Astrocyte (in vitro differentiated cells and primary cell): ENCODE data around the gene NKIRAS1. TPM values are rescaled to one million over a fixed set of nuclear protein-coding genes. Genes with fewer than 3 reads are reported as not detected.

Experiments used
- DNase-seq: peaks from one replicate; pipeline ENCODE4 v3.0.0-alpha.2; 2010; ENCODE audit warnings: low read depth
- FAIRE-seq: peaks from 2 replicates; lab custom pipeline; 2011; peaks lifted over from hg19 to GRCh38; lab: Jason Lieb, UNC
- H2AFZ ChIP-seq: 2 replicates; pipeline ENCODE4 v1.6.0; 2012; ENCODE audit warnings: low read depth, low read length, inconsistent platforms
- H3K27ac ChIP-seq: 2 replicates; pipeline ENCODE4 v1.5.1; 2011; ENCODE audit warnings: low read depth, low read length, inconsistent platforms
- H3K27me3 ChIP-seq: 2 replicates; pipeline ENCODE4 v1.6.0; 2011; ENCODE audit warnings: low read length, inconsistent platforms; ENCODE audit not compliant: insufficient read depth
- H3K36me3 ChIP-seq: 2 replicates; pipeline ENCODE4 v1.5.1; 2011; ENCODE audit warnings: low read length, inconsistent platforms; ENCODE audit not compliant: insufficient read depth
- H3K4me1 ChIP-seq: 2 replicates; pipeline ENCODE4 v1.5.1; 2011; ENCODE audit warnings: low read length, inconsistent platforms; ENCODE audit not compliant: insufficient read depth
- H3K4me2 ChIP-seq: 2 replicates; pipeline ENCODE4 v1.6.0; 2012; ENCODE audit warnings: low read length, inconsistent platforms
- H3K4me3 ChIP-seq: 2 replicates; pipeline ENCODE4 v1.5.1; 2011; ENCODE audit warnings: low read depth, mild to moderate bottlenecking, low read length, inconsistent platforms; ENCODE audit not compliant: insufficient read depth
- H3K79me2 ChIP-seq: 2 replicates; pipeline ENCODE4 v1.6.0; 2012; ENCODE audit warnings: mild to moderate bottlenecking, low read length, inconsistent platforms; ENCODE audit not compliant: insufficient read depth
- H3K9ac ChIP-seq: 2 replicates; pipeline ENCODE4 v1.6.0; 2012; ENCODE audit warnings: mild to moderate bottlenecking, low read length, inconsistent platforms
- H3K9me3 ChIP-seq: 2 replicates; pipeline ENCODE4 v1.5.1; 2012; ENCODE audit warnings: low read depth, mild to moderate bottlenecking, low read length, inconsistent platforms; ENCODE audit not compliant: insufficient read depth
- H4K20me1 ChIP-seq: 2 replicates; pipeline ENCODE4 v1.6.0; 2012; ENCODE audit warnings: low read length, inconsistent platforms; ENCODE audit not compliant: insufficient read depth
- H3K27ac Mint-ChIP-seq: one replicate; pipeline ENCODE4 v1.8.0; 2021; ENCODE audit warnings: mild to moderate bottlenecking, mixed read lengths; ENCODE audit not compliant: unreplicated experiment
- H3K27me3 Mint-ChIP-seq: one replicate; pipeline ENCODE4 v1.8.0; 2021; ENCODE audit warnings: low read depth, mixed read lengths; ENCODE audit not compliant: unreplicated experiment
- H3K36me3 Mint-ChIP-seq: one replicate; pipeline ENCODE4 v1.8.0; 2021; ENCODE audit warnings: low read depth, mixed read lengths; ENCODE audit not compliant: unreplicated experiment
- H3K4me1 Mint-ChIP-seq: one replicate; pipeline ENCODE4 v1.8.0; 2021; ENCODE audit warnings: low read depth, mixed read lengths; ENCODE audit not compliant: unreplicated experiment
- H3K4me3 Mint-ChIP-seq: one replicate; pipeline ENCODE4 v1.8.0; 2021; ENCODE audit warnings: mild to moderate bottlenecking, moderate library complexity, mixed read lengths; ENCODE audit not compliant: unreplicated experiment
- H3K9me3 Mint-ChIP-seq: one replicate; pipeline ENCODE4 v1.8.0; 2021; ENCODE audit warnings: mild to moderate bottlenecking, mixed read lengths; ENCODE audit not compliant: unreplicated experiment
- CTCF ChIP-seq: IDR thresholded peaks from 2 replicates; pipeline ENCODE4 v1.5.1; 2011; ENCODE audit warnings: low read depth, mild to moderate bottlenecking, inconsistent platforms, low read length, moderate library complexity; ENCODE audit not compliant: insufficient read depth
- EZH2 ChIP-seq: IDR thresholded peaks from 2 replicates; pipeline ENCODE4 v1.6.1; 2012; ENCODE audit warnings: mild to moderate bottlenecking, low read length, inconsistent platforms; ENCODE audit not compliant: insufficient read depth
- total RNA-seq: library from RNA; stranded (reverse); gene quantifications from 2 replicates; pipeline ENCODE4 v1.2.1, GENCODE V29; 2021

The NKIRAS1 gene
- total RNA-seq, 1 donor from 2014 or later = 11.0 TPM

- Histone ChIP-seq H3K9me3 (no peaks in the 10 kb centered on the region), H3K4me3 (no peak overlapping the region), H3K4me2 (no peak overlapping the region), H3K9ac (no peak overlapping the region), H2AFZ (no peak overlapping the region), H3K36me3 (peaks cover 5% of the 10 kb centered on the region), H3K27me3 (no peaks in the 10 kb centered on the region), H3K79me2 (peaks cover 55% of the 10 kb centered on the region), H3K4me1 (peaks cover 5% of the 10 kb centered on the region), H4K20me1 (peaks cover 58% of the 10 kb centered on the region), H3K27ac (no peak overlapping the region)
- H3K4me3 Mint-ChIP-seq = no peak overlapping the region
- no peak overlapping the region for H3K27ac Mint-ChIP-seq
- FAIRE-seq (no peak), DNase-seq (no peak)
- H3K9me3 Mint-ChIP-seq = no peaks in the 10 kb centered on the region
- no peaks in the 10 kb centered on the region for H3K36me3 Mint-ChIP-seq
- TF ChIP-seq EZH2 (no peak), CTCF (no peak)
- H3K27me3 Mint-ChIP-seq = no peaks in the 10 kb centered on the region
- H3K4me1 Mint-ChIP-seq = peaks cover 25% of the 10 kb centered on the region
These were observed 37.4 kb upstream of the NKIRAS1 start for GRCh38 chr3:23954144-23954543.

- no peak for DNase-seq
- H3K9ac ChIP-seq = no peak overlapping the region
- FAIRE-seq = no peak
These were observed 36.7 kb upstream of the NKIRAS1 start for GRCh38 chr3:23953523-23953922.

More at GRCh38 chr3:23953523-23953922, 36.7 kb upstream of the NKIRAS1 start:
- Histone ChIP-seq H3K79me2 (peaks cover 61% of the 10 kb centered on the region), H3K9me3 (no peaks in the 10 kb centered on the region), H3K27me3 (no peaks in the 10 kb centered on the region), H3K36me3 (peaks cover 5% of the 10 kb centered on the region), H3K4me1 (no peaks in the 10 kb centered on the region), H2AFZ (no peak overlapping the region), H3K4me3 (no peak overlapping the region), H3K4me2 (no peak overlapping the region), H4K20me1 (peaks cover 62% of the 10 kb centered on the region), H3K27ac (no peak overlapping the region)
- Mint-ChIP-seq H3K27ac (no peak overlapping the region), H3K4me3 (no peak overlapping the region), H3K36me3 (no peaks in the 10 kb centered on the region), H3K4me1 (peaks cover 21% of the 10 kb centered on the region), H3K9me3 (no peaks in the 10 kb centered on the region), H3K27me3 (no peaks in the 10 kb centered on the region)
- TF ChIP-seq CTCF = no peak
- no peak for TF ChIP-seq EZH2
